CD1c-positive myeloid dendritic cell (primary cell): ENCODE measurements around the gene FAM89B.
"Not testable (repeated sequence)": the region's sequence is repeated elsewhere in the genome, so short reads cannot be mapped to it uniquely, and the experiment has no call there.

Experiments used
- DNase-seq: peaks from one replicate; pipeline ENCODE4 v3.0.0-alpha.2; 2016; ENCODE audit errors: extremely low spot score

Gene FAM89B

GRCh38 chr11:65572356-65573051, at the start of gene FAM89B:
TSS of gene FAM89B (plus strand) at chr11:65572538. CDS start at chr11:65572670, 132 bp downstream.
- DNase-seq: peak; percentile 89

- peak; percentile 62 for DNase-seq
Measured at GRCh38 chr11:65522718-65523630, 49.4 kb upstream of the FAM89B start.

DNA sequence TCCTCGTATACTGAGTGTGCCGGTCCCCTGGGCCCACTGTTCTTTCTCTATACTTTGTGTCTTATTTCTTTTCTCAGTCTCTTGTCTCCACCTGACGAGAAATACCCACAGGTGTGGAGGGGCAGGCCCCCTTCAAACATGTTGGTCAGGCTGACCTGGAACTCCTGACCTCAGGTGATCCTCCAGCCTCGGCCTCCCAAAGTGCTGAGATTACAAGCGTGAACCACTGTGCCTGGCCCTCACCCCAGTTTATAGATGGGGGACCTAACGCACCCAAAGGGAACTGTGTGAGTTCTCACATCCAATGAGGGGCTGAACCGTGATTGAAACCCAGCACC, 48.7 kb upstream of the FAM89B start:
- not testable (repeated sequence) for DNase-seq

DNA sequence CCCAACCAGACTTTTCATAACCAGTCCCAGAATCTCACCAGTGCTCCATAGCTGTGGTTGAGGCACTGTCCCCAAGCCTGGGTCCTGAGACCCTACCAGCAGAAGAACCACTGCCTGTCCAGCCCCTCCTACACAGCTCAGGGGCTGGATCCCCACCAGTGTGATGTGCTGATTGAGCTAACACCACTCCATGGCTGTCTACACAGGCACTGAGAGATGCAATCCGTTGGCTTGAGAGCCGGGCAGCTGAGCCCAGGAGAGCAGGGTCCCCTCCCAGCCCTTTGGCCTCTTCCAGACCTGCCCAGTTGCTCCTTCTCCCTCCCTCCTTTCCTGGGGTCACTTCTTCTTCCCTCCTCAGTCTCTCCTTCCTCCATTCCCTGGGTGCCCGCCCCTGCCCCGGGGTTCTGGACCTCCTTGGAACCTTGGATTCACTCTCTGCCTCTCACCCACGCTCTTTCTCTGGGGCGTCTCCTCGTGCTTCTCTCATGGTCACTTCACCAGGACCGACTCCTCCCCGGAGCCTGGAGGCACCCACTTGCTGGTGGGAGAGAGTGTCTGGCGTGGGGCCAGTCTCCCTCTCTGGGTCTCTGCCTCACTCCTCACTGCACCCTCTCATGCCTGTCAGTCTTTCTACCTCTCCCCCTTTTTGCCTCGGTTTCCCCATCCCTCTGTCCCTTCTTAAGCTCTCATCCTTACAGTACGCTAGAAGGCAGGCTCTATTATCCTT, 48.2 kb upstream of the FAM89B start:
- DNase-seq: peak; percentile 10

- DNase-seq: peak; percentile 78
Measured at GRCh38 chr11:65524741-65525545, 47.4 kb upstream of the FAM89B start, which contains the start of gene SCYL1. TSS of gene SCYL1 (plus strand) at chr11:65525083. CDS start at chr11:65525154, 71 bp downstream.

GRCh38 chr11:65525546-65526480, 46.5 kb upstream of the FAM89B start:
- DNase-seq: no peak

GRCh38 chr11:65526744-65527143, 45.6 kb upstream of the FAM89B start:
- no peak for DNase-seq

- no peak for DNase-seq
Measured at GRCh38 chr11:65528819-65529350, 43.5 kb upstream of the FAM89B start.

DNA sequence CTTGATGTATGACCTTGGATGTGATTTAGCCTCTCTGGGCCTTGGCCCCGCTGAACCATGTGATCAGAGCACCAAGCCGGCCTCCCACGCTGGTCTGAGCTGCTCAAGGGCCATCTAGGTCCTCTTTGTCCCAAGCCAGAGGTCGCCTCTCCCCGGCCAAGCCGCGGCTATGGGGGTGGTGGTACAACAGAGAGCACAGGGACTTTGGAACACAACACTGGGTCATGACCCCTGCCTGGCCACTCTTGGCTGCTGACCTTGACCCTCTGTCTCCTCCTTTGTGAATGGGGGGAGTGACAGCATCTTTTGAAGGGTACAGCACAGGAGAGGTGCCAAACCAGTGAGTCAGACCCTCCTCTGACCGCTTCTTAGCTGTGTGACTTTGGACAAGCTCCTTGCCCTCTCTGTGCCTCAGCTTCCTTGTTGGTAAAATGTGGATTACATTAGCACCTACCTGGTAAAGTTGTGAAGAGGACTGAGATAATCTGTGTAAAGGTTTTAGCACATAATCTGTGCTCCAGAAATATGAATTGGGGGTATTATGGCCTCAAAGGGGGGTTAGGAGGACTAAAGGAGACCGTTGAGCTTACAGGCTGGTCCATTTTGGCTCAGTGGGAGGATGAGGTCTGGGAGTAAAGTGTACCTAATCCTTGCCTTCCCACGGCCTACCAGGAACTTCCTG, 42.7 kb upstream of the FAM89B start:
- no peak for DNase-seq

GRCh38 chr11:65530157-65530496, 42.2 kb upstream of the FAM89B start:
- no peak for DNase-seq

GRCh38 chr11:65532388-65533064, 39.8 kb upstream of the FAM89B start:
- no peak for DNase-seq

- DNase-seq: no peak
Measured at GRCh38 chr11:65535102-65535501, 37.2 kb upstream of the FAM89B start.

DNA sequence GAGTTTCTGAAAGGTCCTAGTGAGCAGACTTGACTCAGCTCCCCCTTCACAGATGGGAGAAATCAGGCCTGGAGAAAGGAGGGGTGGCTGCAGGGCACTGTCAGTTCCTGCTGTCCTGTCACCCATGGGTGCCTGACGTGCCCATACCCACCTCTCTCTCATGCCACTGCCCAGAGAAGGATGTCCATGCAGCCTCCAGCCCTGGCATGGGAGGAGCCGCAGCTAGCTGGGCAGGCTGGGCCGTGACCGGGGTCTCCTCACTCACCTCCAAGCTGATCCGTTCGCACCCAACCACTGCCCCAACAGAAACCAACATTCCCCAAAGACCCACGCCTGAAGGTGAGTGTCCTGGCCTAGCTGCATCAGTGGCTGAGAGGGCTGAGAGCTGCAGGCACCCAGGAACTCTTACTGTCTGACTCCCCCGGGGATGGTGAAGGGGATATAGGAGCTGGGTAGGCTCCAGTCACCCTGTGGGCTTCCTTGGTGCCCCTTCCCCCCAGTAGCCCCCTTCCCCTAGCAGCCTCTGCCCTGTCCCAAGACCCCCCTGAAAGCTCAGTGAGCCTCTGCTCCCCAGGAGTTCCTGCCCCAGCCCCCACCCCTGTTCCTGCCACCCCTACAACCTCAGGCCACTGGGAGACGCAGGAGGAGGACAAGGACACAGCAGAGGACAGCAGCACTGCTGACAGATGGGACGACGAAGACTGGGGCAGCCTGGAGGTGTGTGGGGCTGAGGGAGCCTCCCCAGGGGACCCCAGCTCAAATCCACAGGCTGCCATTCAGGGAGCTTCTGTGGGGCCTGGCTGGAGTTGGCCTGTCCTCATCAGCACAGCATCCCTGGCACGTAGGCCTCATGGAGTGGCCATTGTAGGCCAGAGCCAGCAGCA, 35.7 kb upstream of the FAM89B start:
- DNase-seq: no peak

DNA sequence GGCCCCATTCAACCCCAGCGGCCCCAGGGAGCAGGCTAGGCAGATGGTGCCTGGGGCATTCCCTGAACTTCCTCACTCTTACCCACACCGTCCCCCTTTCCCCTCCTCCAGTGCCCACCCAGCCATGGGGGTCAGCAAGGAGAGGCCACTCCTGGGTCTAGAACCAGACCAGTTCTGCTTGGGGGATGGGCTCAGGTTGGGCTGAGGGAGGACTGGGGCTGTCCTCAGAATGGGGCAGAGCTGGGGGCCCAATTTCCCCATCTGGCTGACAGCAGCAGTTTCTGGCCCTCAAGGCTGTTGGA, 35.1 kb upstream of the FAM89B start:
- no peak for DNase-seq

GRCh38 chr11:65537620-65538231, 34.6 kb upstream of the FAM89B start:
- no peak for DNase-seq

DNA sequence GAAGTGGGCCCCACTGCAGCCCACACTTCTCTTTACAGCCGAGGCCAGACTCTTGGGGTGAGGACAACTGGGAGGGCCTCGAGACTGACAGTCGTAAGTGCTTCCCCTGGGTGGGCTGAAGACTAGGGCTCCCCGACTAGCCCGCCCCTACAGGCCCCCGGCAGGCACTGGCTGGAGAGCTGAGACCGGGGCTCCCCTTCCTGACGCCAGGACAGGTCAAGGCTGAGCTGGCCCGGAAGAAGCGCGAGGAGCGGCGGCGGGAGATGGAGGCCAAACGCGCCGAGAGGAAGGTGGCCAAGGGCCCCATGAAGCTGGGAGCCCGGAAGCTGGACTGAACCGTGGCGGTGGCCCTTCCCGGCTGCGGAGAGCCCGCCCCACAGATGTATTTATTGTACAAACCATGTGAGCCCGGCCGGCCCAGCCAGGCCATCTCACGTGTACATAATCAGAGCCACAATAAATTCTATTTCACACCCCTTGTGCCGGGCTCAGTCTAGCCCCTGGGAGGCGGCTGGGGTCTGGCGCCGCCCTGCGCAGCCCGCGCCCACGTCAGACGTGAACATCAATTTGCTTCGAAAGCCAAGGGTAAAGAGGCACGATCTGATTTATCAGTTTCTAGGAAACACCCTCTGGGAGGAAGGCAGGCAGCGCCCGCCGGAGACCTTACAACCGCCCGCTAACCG, 34.0 kb upstream of the FAM89B start:
- DNase-seq: no peak
